SK-N-SH (cell line): ENCODE results near the gene NR5A2. TPM values are rescaled to one million over a fixed set of nuclear protein-coding genes. Genes with fewer than 3 reads are reported as not detected.

ENCODE experiments used
- CTCF ChIA-PET: fragments of 300-600, 350-600 bp; formaldehyde crosslinking; extraction: SDS; loops from one replicate; lab custom pipeline; 2021; lab: Yijun Ruan, JAX
- POLR2A ChIA-PET: fragments of 350-600 bp; sonication (Branson Sonifier 250); formaldehyde crosslinking; extraction: SDS; loops from one replicate; lab custom pipeline; 2020; ENCODE audit warnings: antibody characterized with exemption, inconsistent platforms; lab: Yijun Ruan, JAX
- DNase-seq: peaks from one replicate; pipeline ENCODE4 v3.0.0; 2012
- H2AFZ ChIP-seq: fragments of 200-600 bp; sonication (generic); 2 replicates; pipeline ENCODE4 v1.8.1; 2016; ENCODE audit warnings: antibody characterized with exemption, mild to moderate bottlenecking, low read depth
- H3F3A ChIP-seq: fragments of 200-600 bp; sonication (generic); replicated peaks from 2 replicates; pipeline ENCODE3; 2016; ENCODE audit warnings: antibody characterized with exemption, mild to moderate bottlenecking; ENCODE audit not compliant: insufficient read depth
- H3K27ac ChIP-seq, 2 experiments: fragments of 200-500 bp in 1 of 2; fragments of 200-600 bp in 1 of 2; sonication (Bioruptor generic) in 1 of 2; sonication (generic), shearing (Covaris generic) in 1 of 2; 2 replicates each; pipeline versions ENCODE4 v1.5.1 to v1.6.1; 2014 to 2016; ENCODE audit warnings: low read depth in 2 of 2, inconsistent platforms in 1 of 2, low read length in 1 of 2, mild to moderate bottlenecking in 1 of 2, mixed read lengths in 1 of 2
- H3K27me3 ChIP-seq: fragments of 200-600 bp; sonication (generic), shearing (Covaris generic); 2 replicates; pipeline ENCODE4 v1.6.1; 2016; ENCODE audit warnings: mixed run types; ENCODE audit not compliant: insufficient read depth
- H3K36me3 ChIP-seq, 2 experiments: fragments of 200-500 bp in 1 of 2; fragments of 200-600 bp in 1 of 2; sonication (Bioruptor generic) in 1 of 2; sonication (generic) in 1 of 2; replicated peaks in 1 of 2; 2 replicates each; pipeline versions ENCODE3 to v1.5.1; 2014 to 2016; ENCODE audit warnings: low read length in 1 of 2, mild to moderate bottlenecking in 1 of 2; ENCODE audit not compliant: insufficient read depth in 2 of 2, control insufficient read depth in 1 of 2
- H3K4me1 ChIP-seq, 2 experiments: fragments of 200-500 bp in 1 of 2; fragments of 200-600 bp in 1 of 2; sonication (Bioruptor generic) in 1 of 2; sonication (generic), shearing (Covaris generic) in 1 of 2; 2 replicates each; pipeline versions ENCODE4 v1.5.1 to v1.6.1; 2014 to 2016; ENCODE audit warnings: low read depth in 1 of 2, low read length in 1 of 2, mixed run types in 1 of 2; ENCODE audit not compliant: insufficient read depth in 2 of 2, control insufficient read depth in 1 of 2
- H3K4me2 ChIP-seq: fragments of 200-600 bp; sonication (generic), shearing (Covaris generic); 2 replicates; pipeline ENCODE4 v1.6.1; 2017; ENCODE audit warnings: mixed run types
- H3K4me3 ChIP-seq, 2 experiments: fragments of 200-500 bp in 1 of 2; fragments of 200-600 bp in 1 of 2; sonication (Bioruptor generic) in 1 of 2; sonication (generic), shearing (Covaris generic) in 1 of 2; 2 replicates each; pipeline versions ENCODE4 v1.5.1 to v1.8.1; 2014 to 2016; ENCODE audit warnings: low read depth in 2 of 2, inconsistent platforms in 1 of 2, low read length in 1 of 2, mild to moderate bottlenecking in 1 of 2, mixed read lengths in 1 of 2, moderate library complexity in 1 of 2
- H3K79me2 ChIP-seq: fragments of 200-600 bp; sonication (generic); 2 replicates; pipeline ENCODE4 v1.8.1; 2017; ENCODE audit warnings: mild to moderate bottlenecking; ENCODE audit not compliant: insufficient read depth
- H3K9ac ChIP-seq: fragments of 200-600 bp; sonication (generic); 2 replicates; pipeline ENCODE4 v1.6.1; 2017; ENCODE audit warnings: mixed run types
- H3K9me2 ChIP-seq: fragments of 200-600 bp; sonication (generic); 2 replicates; pipeline ENCODE4 v1.6.1; 2017; ENCODE audit warnings: mixed run types
- H3K9me3 ChIP-seq: fragments of 200-600 bp; sonication (generic); 2 replicates; pipeline ENCODE4 v1.6.1; 2017; ENCODE audit warnings: mixed run types, mild to moderate bottlenecking, moderate library complexity
- H4K20me1 ChIP-seq: fragments of 200-600 bp; sonication (generic); 2 replicates; pipeline ENCODE4 v1.6.1; 2017; ENCODE audit warnings: mild to moderate bottlenecking, mixed run types; ENCODE audit not compliant: insufficient read depth
- EZH2phosphoT487 ChIP-seq: fragments of 200-600 bp; sonication (generic); IDR thresholded peaks from 2 replicates; pipeline ENCODE4 v1.6.1; 2017; ENCODE audit warnings: low read depth, mixed run types, mild to moderate bottlenecking, antibody characterized with exemption, moderate library complexity, borderline replicate concordance
- FOSL2 ChIP-seq: IDR thresholded peaks from 2 replicates; pipeline ENCODE4 v1.4.0; 2012; ENCODE audit warnings: low read depth, mild to moderate bottlenecking, moderate library complexity, borderline replicate concordance
- FOXM1 ChIP-seq: IDR thresholded peaks from 2 replicates; pipeline ENCODE4 v1.4.0; 2012; ENCODE audit warnings: low read depth, mild to moderate bottlenecking
- GABPA ChIP-seq: IDR thresholded peaks from 2 replicates; pipeline ENCODE4 v1.4.0; 2012; ENCODE audit warnings: low read depth, mild to moderate bottlenecking
- GATA2 ChIP-seq: sonication (generic); formaldehyde crosslinking; IDR thresholded peaks from 2 replicates; pipeline ENCODE4 v1.5.0; 2020; ENCODE audit warnings: mild to moderate bottlenecking, missing genetic modification reagents
- MXI1 ChIP-seq: IDR thresholded peaks from 2 replicates; pipeline ENCODE4 v1.6.1; 2012; ENCODE audit warnings: mild to moderate bottlenecking, low read depth, low read length, improper control_type of control experiment
- NFIC ChIP-seq: IDR thresholded peaks from 2 replicates; pipeline ENCODE4 v1.4.0; 2012; ENCODE audit warnings: borderline replicate concordance
- NRF1 ChIP-seq: IDR thresholded peaks from 2 replicates; pipeline ENCODE4 v1.6.1; 2012; ENCODE audit warnings: low read depth, mild to moderate bottlenecking, low read length
- PBX3 ChIP-seq: IDR thresholded peaks from 2 replicates; pipeline ENCODE4; 2012
- POLR2AphosphoS5 ChIP-seq: IDR thresholded peaks from 2 replicates; pipeline ENCODE4 v1.6.1; 2012; ENCODE audit warnings: low read depth, low read length
- RCOR1 ChIP-seq: fragments of 150-350 bp; IDR thresholded peaks from 2 replicates; pipeline ENCODE4 v1.6.1; 2017; ENCODE audit warnings: antibody characterized with exemption, low read length
- RFX5 ChIP-seq: IDR thresholded peaks from 2 replicates; pipeline ENCODE4 v1.6.1; 2012; ENCODE audit warnings: mild to moderate bottlenecking, improper control_type of control experiment, low read length
- RXRA ChIP-seq: IDR thresholded peaks from 2 replicates; pipeline ENCODE4 v1.4.0; 2012; ENCODE audit warnings: low read depth, mild to moderate bottlenecking, borderline replicate concordance
- TCF12 ChIP-seq: IDR thresholded peaks from 2 replicates; pipeline ENCODE4 v1.4.0; 2012
- USF1 ChIP-seq: IDR thresholded peaks from 2 replicates; pipeline ENCODE4 v1.4.0; 2012; ENCODE audit warnings: low read depth, borderline replicate concordance
- WGBS: methylation state at CpG from one replicate; pipeline ENCODE4 v1.1.6; 2017; ENCODE audit warnings: low lambda C conversion rate; 5-methylcytosine and 5-hydroxymethylcytosine counted together
- polyA plus RNA-seq, 3 experiments: library from polyadenylated mRNA; depleted of rRNA; stranded (reverse); fragments of >200 nt; gene quantifications; 2 replicates each; pipeline ENCODE4 v1.2.3, GENCODE V29; 2012
- TF ChIP-seq, protein P1 (sequence below): fragments of 150-350 bp; IDR thresholded peaks from 2 replicates; pipeline ENCODE4 v1.6.1; 2016; ENCODE audit warnings: mild to moderate bottlenecking, low read depth, low read length
- TF ChIP-seq, protein P2 (sequence below): IDR thresholded peaks from 2 replicates; pipeline ENCODE4 v1.4.0; 2012; ENCODE audit warnings: low read depth, borderline replicate concordance

The NR5A2 gene
- polyA plus RNA-seq, 1 of the 3 experiments (the other 2 are of a cell fraction) = not detected

DNA sequence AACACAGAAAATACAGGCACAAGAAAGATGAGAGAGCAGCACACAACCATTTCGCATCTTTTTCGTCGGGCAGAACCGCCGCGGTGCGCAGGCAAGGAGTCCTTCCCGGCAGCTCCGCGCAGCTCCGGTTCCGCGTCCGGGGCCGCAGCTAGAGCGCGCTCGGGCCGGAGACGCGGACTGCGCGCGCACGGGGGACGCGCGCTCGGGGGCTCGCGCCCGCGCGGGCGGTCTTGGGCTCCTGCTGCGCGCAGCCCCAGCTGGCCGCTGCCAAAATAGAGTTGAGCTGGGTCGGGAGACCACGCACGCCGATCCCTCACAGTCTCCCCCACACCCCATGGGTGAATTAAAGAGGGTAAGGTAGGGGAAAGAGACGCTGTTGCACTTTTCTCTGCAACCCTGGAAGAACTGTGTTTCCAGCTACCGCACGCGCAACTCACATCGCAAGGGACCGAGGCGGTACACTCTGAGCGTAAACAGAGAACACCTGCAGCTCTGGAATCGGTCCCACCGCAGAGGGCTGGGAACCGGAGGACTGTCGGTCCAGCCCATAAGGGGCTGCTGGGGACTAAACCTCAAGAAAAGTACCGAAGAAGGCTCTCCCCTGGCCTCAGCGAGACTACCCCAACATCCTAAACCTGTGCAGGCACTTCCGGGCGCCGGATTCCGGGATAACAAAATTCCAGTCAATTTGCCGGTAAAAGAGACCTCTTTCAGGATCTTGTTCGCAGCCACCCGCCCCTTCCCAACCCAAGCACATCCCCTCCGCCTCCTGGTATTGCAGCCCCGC lies 1.7 kb downstream of the NR5A2 start:
- DNase-seq = peak; percentile 79
- WGBS = 2% methylated on average over 38 of the region's 65 CpGs
- H3K36me3 ChIP-seq = no peaks in the 10 kb centered on the region
- H3K9ac ChIP-seq = no peak overlapping the region
- H3K9me3 ChIP-seq = no peaks in the 10 kb centered on the region
- CTCF ChIA-PET = no interaction called here
- peaks cover 0 to 8% of the 10 kb centered on the region in 2 experiments; a peak in 1 of 4 replicates for H3K4me1 ChIP-seq
- H4K20me1 ChIP-seq = no peaks in the 10 kb centered on the region
- no peaks in the 10 kb centered on the region for H3K9me2 ChIP-seq
- H3K4me2 ChIP-seq = peak overlapping the region; percentile 68
- H3K27ac ChIP-seq = no peak overlapping the region
- no peak overlapping the region for H2AFZ ChIP-seq
- H3K79me2 ChIP-seq = no peaks in the 10 kb centered on the region
- TF ChIP-seq EZH2phosphoT487 = peak; percentile 70; the same call in 1 of the 2 replicates
- peak; percentile 52 for TF ChIP-seq NRF1
- TF ChIP-seq RXRA = no peak
- TF ChIP-seq, all 33 proteins: peak for 2
- POLR2A ChIA-PET = no interaction called here
- Histone ChIP-seq H3F3A (peaks cover 3% of the 10 kb centered on the region), H3K27me3 (peaks cover 54% of the 10 kb centered on the region), H3K4me3 (peak overlapping the region; percentile 33 to 44)

- no peak for DNase-seq
- H3K9me2 ChIP-seq = no peaks in the 10 kb centered on the region
- peaks cover 58% of the 10 kb centered on the region for H3K27me3 ChIP-seq
- no peaks in the 10 kb centered on the region for H3K79me2 ChIP-seq
- H3K27ac ChIP-seq = no peak overlapping the region
- POLR2A ChIA-PET = no interaction called here
- peaks cover 0 to 10% of the 10 kb centered on the region in 2 experiments; a peak in 2 of 4 replicates for H3K4me1 ChIP-seq
- H4K20me1 ChIP-seq = no peaks in the 10 kb centered on the region
- H3K4me3 ChIP-seq = no peak overlapping the region
- peaks cover 3% of the 10 kb centered on the region for H3F3A ChIP-seq
- CTCF ChIA-PET = no interaction called here
- TF ChIP-seq FOSL2 (no peak), RFX5 (no peak), RCOR1 (no peak)
- TF ChIP-seq, all 33 proteins: peak for 0
- H2AFZ ChIP-seq = no peak overlapping the region
- H3K4me2 ChIP-seq = no peak overlapping the region
- H3K9me3 ChIP-seq = no peaks in the 10 kb centered on the region
- no peaks in the 10 kb centered on the region for H3K36me3 ChIP-seq
- 8% methylated on average over 12 of the region's 13 CpGs for WGBS
- H3K9ac ChIP-seq = no peak overlapping the region
Observed at GRCh38 chr1:200029822-200030152, 2.3 kb downstream of the NR5A2 start.

- Histone ChIP-seq H3K27me3 (peaks cover 68% of the 10 kb centered on the region), H3K36me3 (no peaks in the 10 kb centered on the region), H3K9ac (no peak overlapping the region), H3K4me3 (no peak overlapping the region), H3K79me2 (no peaks in the 10 kb centered on the region), H3K4me2 (no peak overlapping the region), H4K20me1 (no peaks in the 10 kb centered on the region), H3K9me2 (no peaks in the 10 kb centered on the region), H2AFZ (no peak overlapping the region), H3K9me3 (no peaks in the 10 kb centered on the region), H3K4me1 (peaks cover 0 to 14% of the 10 kb centered on the region in 2 experiments; a peak in 2 of 4 replicates), H3K27ac (no peak overlapping the region), H3F3A (peaks cover 3% of the 10 kb centered on the region)
- POLR2A ChIA-PET = no interaction called here
- DNase-seq = no peak
- CTCF ChIA-PET = no interaction called here
- 59% methylated on average over 4 of the region's 4 CpGs for WGBS
- TF ChIP-seq, protein P1, sequence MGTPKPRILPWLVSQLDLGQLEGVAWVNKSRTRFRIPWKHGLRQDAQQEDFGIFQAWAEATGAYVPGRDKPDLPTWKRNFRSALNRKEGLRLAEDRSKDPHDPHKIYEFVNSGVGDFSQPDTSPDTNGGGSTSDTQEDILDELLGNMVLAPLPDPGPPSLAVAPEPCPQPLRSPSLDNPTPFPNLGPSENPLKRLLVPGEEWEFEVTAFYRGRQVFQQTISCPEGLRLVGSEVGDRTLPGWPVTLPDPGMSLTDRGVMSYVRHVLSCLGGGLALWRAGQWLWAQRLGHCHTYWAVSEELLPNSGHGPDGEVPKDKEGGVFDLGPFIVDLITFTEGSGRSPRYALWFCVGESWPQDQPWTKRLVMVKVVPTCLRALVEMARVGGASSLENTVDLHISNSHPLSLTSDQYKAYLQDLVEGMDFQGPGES = no peak
- TF ChIP-seq, protein P2, sequence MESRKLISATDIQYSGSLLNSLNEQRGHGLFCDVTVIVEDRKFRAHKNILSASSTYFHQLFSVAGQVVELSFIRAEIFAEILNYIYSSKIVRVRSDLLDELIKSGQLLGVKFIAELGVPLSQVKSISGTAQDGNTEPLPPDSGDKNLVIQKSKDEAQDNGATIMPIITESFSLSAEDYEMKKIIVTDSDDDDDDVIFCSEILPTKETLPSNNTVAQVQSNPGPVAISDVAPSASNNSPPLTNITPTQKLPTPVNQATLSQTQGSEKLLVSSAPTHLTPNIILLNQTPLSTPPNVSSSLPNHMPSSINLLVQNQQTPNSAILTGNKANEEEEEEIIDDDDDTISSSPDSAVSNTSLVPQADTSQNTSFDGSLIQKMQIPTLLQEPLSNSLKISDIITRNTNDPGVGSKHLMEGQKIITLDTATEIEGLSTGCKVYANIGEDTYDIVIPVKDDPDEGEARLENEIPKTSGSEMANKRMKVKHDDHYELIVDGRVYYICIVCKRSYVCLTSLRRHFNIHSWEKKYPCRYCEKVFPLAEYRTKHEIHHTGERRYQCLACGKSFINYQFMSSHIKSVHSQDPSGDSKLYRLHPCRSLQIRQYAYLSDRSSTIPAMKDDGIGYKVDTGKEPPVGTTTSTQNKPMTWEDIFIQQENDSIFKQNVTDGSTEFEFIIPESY = no peak
- TF ChIP-seq FOSL2 (no peak), POLR2AphosphoS5 (no peak), PBX3 (no peak), MXI1 (no peak), GATA2 (CRISPR knock-in tag) (no peak), GABPA (no peak), TCF12 (no peak), FOXM1 (no peak), RFX5 (no peak), USF1 (no peak), NFIC (no peak), RXRA (no peak)
Observed at GRCh38 chr1:200030791-200031190, 3.3 kb downstream of the NR5A2 start.
